H1 (cell line): ENCODE results near the gene KRTAP4-5. TPM values are rescaled to one million over a fixed set of nuclear protein-coding genes. Genes with fewer than 3 reads are reported as not detected.

Experiments used
- CTCF ChIA-PET: fragments of 300-600 bp; sonication (Branson Sonifier 250); formaldehyde crosslinking; loops from one replicate; lab custom pipeline; 2021; ENCODE audit not compliant: partially characterized antibody; lab: Charles Lee
- POLR2A ChIA-PET: fragments of 300-600 bp; sonication (Branson Sonifier 250); formaldehyde crosslinking; loops from one replicate; lab custom pipeline; 2021; ENCODE audit warnings: inconsistent platforms; ENCODE audit not compliant: partially characterized antibody; lab: Charles Lee
- DNase-seq, 2 experiments: peaks; one replicate each; pipeline versions ENCODE4 v3.0.0 to v3.0.0-alpha.2; 2010 to 2022; ENCODE audit warnings: low spot score in 2 of 2, low read depth in 1 of 2, mixed read lengths in 1 of 2
- FAIRE-seq: peaks from 2 replicates; lab custom pipeline; 2011; peaks lifted over from hg19 to GRCh38; lab: Jason Lieb, UNC
- H2AFZ ChIP-seq: 2 replicates; pipeline ENCODE4 v1.8.1; 2012; ENCODE audit warnings: low read length, inconsistent platforms
- H2AK5ac ChIP-seq: 2 replicates; pipeline ENCODE4 v1.6.1; 2013; ENCODE audit warnings: low read depth, low read length
- H2BK120ac ChIP-seq: replicated peaks from 2 replicates; pipeline ENCODE3; 2013; ENCODE audit warnings: low read depth, low read length, inconsistent platforms
- H2BK12ac ChIP-seq: 2 replicates; pipeline ENCODE4 v1.6.1; 2013; ENCODE audit warnings: low read depth, low read length
- H2BK15ac ChIP-seq: 2 replicates; pipeline ENCODE4 v1.6.1; 2013; ENCODE audit warnings: low read length
- H2BK20ac ChIP-seq: 2 replicates; pipeline ENCODE4 v1.6.1; 2013; ENCODE audit warnings: low read length
- H2BK5ac ChIP-seq: 2 replicates; pipeline ENCODE4 v1.6.1; 2013; ENCODE audit warnings: low read depth, low read length
- H3K14ac ChIP-seq: 2 replicates; pipeline ENCODE4 v1.6.1; 2013; ENCODE audit warnings: inconsistent platforms; ENCODE audit not compliant: insufficient read length
- H3K18ac ChIP-seq: 2 replicates; pipeline ENCODE4 v1.6.1; 2013; ENCODE audit warnings: low read length; ENCODE audit errors: extremely low read depth
- H3K23ac ChIP-seq: 2 replicates; pipeline ENCODE4 v1.6.1; 2013; ENCODE audit warnings: inconsistent platforms; ENCODE audit not compliant: insufficient read length
- H3K23me2 ChIP-seq: 2 replicates; pipeline ENCODE4 v1.6.1; 2013; ENCODE audit warnings: low read depth, low read length
- H3K27ac ChIP-seq: 2 replicates; pipeline ENCODE4 v1.6.1; 2011; ENCODE audit warnings: low read depth, low read length, inconsistent platforms
- H3K27me3 ChIP-seq, 4 experiments: replicated peaks in 1 of 4; 1 replicate in 1 of 4; 2 replicates in 3 of 4; pipeline versions ENCODE4 v1.6.1 to v1.8.1; 2011 to 2013; ENCODE audit warnings: low read length in 3 of 4, mild to moderate bottlenecking in 3 of 4, inconsistent platforms in 2 of 4, mixed read lengths in 2 of 4, moderate library complexity in 1 of 4; ENCODE audit not compliant: control insufficient read depth in 3 of 4, insufficient read depth in 3 of 4; ENCODE audit errors: extremely low read depth in 1 of 4
- H3K36me3 ChIP-seq, 4 experiments: 2 replicates each; pipeline versions ENCODE4 v1.6.1 to v1.8.1; 2011 to 2013; ENCODE audit warnings: mild to moderate bottlenecking in 4 of 4, low read length in 3 of 4, moderate library complexity in 2 of 4, control low read depth in 1 of 4, inconsistent platforms in 1 of 4; ENCODE audit not compliant: insufficient read depth in 4 of 4, control insufficient read depth in 2 of 4
- H3K4ac ChIP-seq: replicated peaks from 2 replicates; pipeline ENCODE3; 2013; ENCODE audit warnings: low read length, low read depth, mixed read lengths, inconsistent platforms; ENCODE audit not compliant: insufficient read length
- H3K4me1 ChIP-seq, 4 experiments: replicated peaks in 1 of 4; 1 replicate in 1 of 4; 2 replicates in 3 of 4; pipeline versions ENCODE4 v1.6.1 to v1.8.1; 2011 to 2013; ENCODE audit warnings: low read length in 3 of 4, inconsistent platforms in 2 of 4, mixed read lengths in 1 of 4; ENCODE audit not compliant: insufficient read depth in 4 of 4, control insufficient read depth in 3 of 4
- H3K4me2 ChIP-seq, 2 experiments: 2 replicates each; pipeline versions ENCODE4 v1.6.1 to v1.8.1; 2011 to 2013; ENCODE audit warnings: low read depth in 2 of 2, low read length in 2 of 2, control low read depth in 1 of 2, inconsistent platforms in 1 of 2, mild to moderate bottlenecking in 1 of 2; ENCODE audit not compliant: insufficient read depth in 1 of 2
- H3K4me3 ChIP-seq, 4 experiments: fragments of 200-600, 300-600 bp in 1 of 4; sonication (generic), shearing (Covaris generic), sonication (Bioruptor Twin) in 1 of 4; 2 replicates each; pipeline versions ENCODE4 v1.5.1 to v1.8.1; 2011 to 2016; ENCODE audit warnings: low read length in 4 of 4, low read depth in 3 of 4, control low read depth in 2 of 4, inconsistent platforms in 2 of 4, mild to moderate bottlenecking in 2 of 4, mixed read lengths in 1 of 4, moderate library complexity in 1 of 4; ENCODE audit not compliant: insufficient read depth in 2 of 4; ENCODE audit errors: extremely low read depth in 1 of 4
- H3K56ac ChIP-seq: replicated peaks from 2 replicates; pipeline ENCODE3; 2013; ENCODE audit warnings: low read depth, mild to moderate bottlenecking, mixed read lengths, low read length, inconsistent platforms; ENCODE audit not compliant: insufficient read length
- H3K79me1 ChIP-seq: 2 replicates; pipeline ENCODE4 v1.6.1; 2013; ENCODE audit warnings: low read depth, low read length, control low read depth
- H3K79me2 ChIP-seq, 2 experiments: 2 replicates each; pipeline versions ENCODE4 v1.6.1 to v1.8.1; 2012 to 2013; ENCODE audit warnings: low read length in 2 of 2, mild to moderate bottlenecking in 2 of 2, inconsistent platforms in 1 of 2; ENCODE audit not compliant: insufficient read depth in 2 of 2, control insufficient read depth in 1 of 2
- H3K9ac ChIP-seq, 4 experiments: replicated peaks in 1 of 4; 1 replicate in 1 of 4; 2 replicates in 3 of 4; pipeline versions ENCODE4 v1.6.1 to v1.8.1; 2011 to 2013; ENCODE audit warnings: low read depth in 3 of 4, low read length in 3 of 4, control low read depth in 2 of 4, mild to moderate bottlenecking in 2 of 4, moderate library complexity in 2 of 4, inconsistent platforms in 1 of 4; ENCODE audit errors: extremely low read depth in 1 of 4
- H3K9me3 ChIP-seq, 2 experiments: 2 replicates each; pipeline versions ENCODE4 v1.6.1 to v1.8.1; 2012 to 2013; ENCODE audit warnings: mild to moderate bottlenecking in 2 of 2, moderate library complexity in 2 of 2, control low read depth in 1 of 2, inconsistent platforms in 1 of 2, low read depth in 1 of 2, low read length in 1 of 2, mixed read lengths in 1 of 2; ENCODE audit not compliant: insufficient read depth in 2 of 2
- H4K20me1 ChIP-seq, 2 experiments: replicated peaks in 1 of 2; 2 replicates each; pipeline versions ENCODE3 to v1.8.1; 2011 to 2013; ENCODE audit warnings: inconsistent platforms in 2 of 2, low read length in 2 of 2, mild to moderate bottlenecking in 1 of 2; ENCODE audit not compliant: insufficient read depth in 2 of 2, control insufficient read depth in 1 of 2
- H4K5ac ChIP-seq: 2 replicates; pipeline ENCODE4 v1.6.1; 2013; ENCODE audit warnings: low read length, low read depth, mixed read lengths, inconsistent platforms; ENCODE audit not compliant: insufficient read length
- H4K8ac ChIP-seq: 2 replicates; pipeline ENCODE4 v1.8.0; 2013; ENCODE audit warnings: mild to moderate bottlenecking, moderate library complexity, low read length, inconsistent platforms; ENCODE audit not compliant: insufficient read depth; ENCODE audit errors: extremely low read depth
- H4K91ac ChIP-seq: replicated peaks from 2 replicates; pipeline ENCODE3; 2013; ENCODE audit warnings: low read length, mixed read lengths, inconsistent platforms; ENCODE audit not compliant: insufficient read length
- BCL11A ChIP-seq, 2 experiments: IDR thresholded peaks; one replicate each; pipeline ENCODE4 v1.6.1; 2011; ENCODE audit warnings: low read depth in 2 of 2, low read length in 2 of 2, mild to moderate bottlenecking in 2 of 2
- GABPA ChIP-seq: IDR thresholded peaks from 2 replicates; pipeline ENCODE4 v1.6.1; 2011; ENCODE audit warnings: mild to moderate bottlenecking, low read length, moderate library complexity, borderline replicate concordance; ENCODE audit not compliant: insufficient read depth
- JUND ChIP-seq: IDR thresholded peaks from 2 replicates; pipeline ENCODE4 v1.6.1; 2011; ENCODE audit warnings: mild to moderate bottlenecking, improper control_type of control experiment, low read length
- KDM4A ChIP-seq: IDR thresholded peaks from one replicate; pipeline ENCODE4 v1.7.1; 2012; ENCODE audit warnings: low read depth, mild to moderate bottlenecking, moderate library complexity, low read length, inconsistent platforms; ENCODE audit not compliant: severe bottlenecking
- KDM5A ChIP-seq: fragments of 200-600 bp; IDR thresholded peaks from 2 replicates; pipeline ENCODE4 v1.7.1; 2012; ENCODE audit warnings: mild to moderate bottlenecking, low read length, inconsistent platforms, mixed read lengths
- MAFK ChIP-seq: IDR thresholded peaks from 2 replicates; pipeline ENCODE4 v1.6.1; 2012; ENCODE audit warnings: low read depth, mild to moderate bottlenecking, improper control_type of control experiment, low read length
- RNF2 ChIP-seq: fragments of 200-900, 300-1000 bp; sonication (generic); IDR thresholded peaks from 2 replicates; pipeline ENCODE4 v1.7.1; 2016; ENCODE audit warnings: borderline replicate concordance, low read depth, mild to moderate bottlenecking, antibody characterized with exemption, low read length; ENCODE audit not compliant: poor library complexity, severe bottlenecking; ENCODE audit errors: missing control alignments
- RXRA ChIP-seq: IDR thresholded peaks from 2 replicates; pipeline ENCODE4 v1.6.1; 2011; ENCODE audit warnings: low read depth, mild to moderate bottlenecking, low read length, moderate library complexity; ENCODE audit not compliant: insufficient read depth
- SAP30 ChIP-seq: fragments of 300-600 bp; sonication (generic); IDR thresholded peaks from 2 replicates; pipeline ENCODE4 v1.7.1; 2012; ENCODE audit warnings: low read length, moderate library complexity, mild to moderate bottlenecking, inconsistent platforms; ENCODE audit not compliant: insufficient read depth, insufficient replicate concordance
- SRF ChIP-seq: IDR thresholded peaks from 2 replicates; pipeline ENCODE4 v1.6.1; 2011; ENCODE audit warnings: mild to moderate bottlenecking, low read depth, low read length, moderate library complexity
- TBP ChIP-seq: IDR thresholded peaks from 2 replicates; pipeline ENCODE4 v1.6.1; 2011; ENCODE audit warnings: low read depth, low read length, improper control_type of control experiment
- TCF12 ChIP-seq: IDR thresholded peaks from 2 replicates; pipeline ENCODE4 v1.6.1; 2011; ENCODE audit warnings: low read depth, mild to moderate bottlenecking, low read length
- ZNF274 ChIP-seq: IDR thresholded peaks from 2 replicates; pipeline ENCODE4 v1.7.0; 2012; ENCODE audit warnings: low read length, borderline replicate concordance; ENCODE audit errors: extremely low read depth
- WGBS, 2 experiments: shearing (Covaris generic) in 1 of 2; methylation state at CpG; one replicate each; pipeline versions ENCODE4 v1.1.6 to v1.1.7; 2013 to 2015; ENCODE audit warnings: low lambda C conversion rate in 2 of 2, mixed read lengths in 2 of 2, inconsistent platforms in 1 of 2, low coverage in 1 of 2, missing lambda C conversion rate in 1 of 2; ENCODE audit not compliant: insufficient replicate concordance in 2 of 2, insufficient coverage in 1 of 2, insufficient read length in 1 of 2; ENCODE audit errors: extremely low coverage in 1 of 2, missing lambda C conversion rate in 1 of 2; 5-methylcytosine and 5-hydroxymethylcytosine counted together
- polyA plus RNA-seq, 7 experiments: library from polyadenylated mRNA; depleted of rRNA in 3 of 7; stranded (reverse) in 5 of 7; unstranded in 2 of 7; fragments of >200 nt in 5 of 7; fragments of 200-250 nt in 2 of 7; gene quantifications; 1 replicate in 5 of 7; 2 replicates in 1 of 7; 4 replicates in 1 of 7; pipeline versions ENCODE4 v1.2.1 to v1.2.3, GENCODE V29; 2011 to 2013; ENCODE audit warnings: missing spikeins in 2 of 7, mixed read lengths in 2 of 7
- total RNA-seq: library from RNA; stranded (reverse); fragmentation: NEBNext Ultra II Directional; extraction: Animal tissue kit (Norgen Biotek cat#: 25700); gene quantifications from 2 replicates; pipeline ENCODE4 v1.2.1, GENCODE V29; 2021
- TF ChIP-seq, protein P1 (sequence below): IDR thresholded peaks from 2 replicates; pipeline ENCODE4 v1.6.1; 2011; ENCODE audit warnings: low read depth, mild to moderate bottlenecking, low read length; ENCODE audit not compliant: insufficient read depth

KRTAP4-5 gene
- total and polyA plus RNA-seq, 2 of the 8 experiments (the other 6 are each of a cell fraction or from before 2014, with no cell fraction given) = not detected

DNA sequence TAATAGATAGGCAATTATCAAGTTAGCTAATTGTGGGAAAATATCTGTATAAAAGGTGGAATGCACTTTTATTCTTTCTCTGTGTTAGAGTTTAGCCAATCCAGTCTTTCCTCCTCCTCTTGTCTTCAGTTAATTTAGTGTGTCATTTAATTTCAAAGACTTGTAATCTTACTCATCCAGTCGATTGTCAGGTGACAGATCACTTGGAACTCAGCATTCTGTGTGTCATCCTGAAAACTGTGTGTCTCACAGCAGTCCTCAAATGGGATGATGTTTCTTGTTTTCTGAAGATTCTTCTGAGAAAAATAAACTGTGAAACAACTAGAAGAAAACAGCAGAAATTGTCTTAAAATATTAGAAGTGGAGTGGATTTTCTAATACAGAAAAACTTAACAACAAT lies 35.4 kb upstream of the KRTAP4-5 start:
- no peak overlapping the region for H3K4me3 ChIP-seq
- H3K4me2 ChIP-seq = no peak overlapping the region
- H2BK15ac ChIP-seq = no peak overlapping the region
- no peak overlapping the region for H3K9ac ChIP-seq
- H2BK20ac ChIP-seq = no peak overlapping the region
- H4K20me1 ChIP-seq = no peaks in the 10 kb centered on the region
- H3K9me3 ChIP-seq = no peaks in the 10 kb centered on the region
- H3K14ac ChIP-seq = no peak overlapping the region
- H3K4ac ChIP-seq = no peak overlapping the region
- TF ChIP-seq KDM4A = no peak
- no peak for TF ChIP-seq JUND
- no peak for TF ChIP-seq TCF12
- no peak for TF ChIP-seq KDM5A
- TF ChIP-seq GABPA = no peak
- no peak for TF ChIP-seq RNF2
- TF ChIP-seq SAP30 = no peak
- TF ChIP-seq ZNF274 = no peak
- no peak for TF ChIP-seq MAFK
- TF ChIP-seq, protein P1, sequence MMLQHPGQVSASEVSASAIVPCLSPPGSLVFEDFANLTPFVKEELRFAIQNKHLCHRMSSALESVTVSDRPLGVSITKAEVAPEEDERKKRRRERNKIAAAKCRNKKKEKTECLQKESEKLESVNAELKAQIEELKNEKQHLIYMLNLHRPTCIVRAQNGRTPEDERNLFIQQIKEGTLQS = no peak
- no peak for TF ChIP-seq TBP
- TF ChIP-seq RXRA = no peak
- TF ChIP-seq SRF = no peak
- TF ChIP-seq BCL11A (IDR thresholded peaks at IDR 0.05; ENCODE audit: low read depth in 2 of 2, low read length in 2 of 2) = no peak
- H3K79me1 ChIP-seq = no peaks in the 10 kb centered on the region
- no peaks in the 10 kb centered on the region for H3K79me2 ChIP-seq
- H3K36me3 ChIP-seq = no peaks in the 10 kb centered on the region
- no peak for DNase-seq
- no peak overlapping the region for H3K23ac ChIP-seq
- WGBS, 2 experiments = 94% methylated on average over 1 of the region's 1 CpG; no CpG with 5 or more reads in 1 of the 2 experiments
- no peak overlapping the region for H3K18ac ChIP-seq
- no peak overlapping the region for H2BK5ac ChIP-seq
- H3K23me2 ChIP-seq = no peaks in the 10 kb centered on the region; the same call in 1 of the 2 replicates
- H4K91ac ChIP-seq = no peak overlapping the region
- no peaks in the 10 kb centered on the region for H3K27me3 ChIP-seq
- ChIA-PET CTCF (interaction anchor here (0.8 kb wide), 1 partner anchor 180 kb away, joined by 3 read pairs; no protein-coding TSS in a partner anchor), POLR2A (no interaction called here)
- H3K56ac ChIP-seq = no peak overlapping the region
- no peak overlapping the region for H3K27ac ChIP-seq
- no peak for FAIRE-seq
- H2BK12ac ChIP-seq = no peak overlapping the region
- H2AFZ ChIP-seq = no peak overlapping the region
- H2BK120ac ChIP-seq = no peak overlapping the region
- no peaks in the 10 kb centered on the region; a peak in 2 of 7 replicates for H3K4me1 ChIP-seq
- no peak overlapping the region for H2AK5ac ChIP-seq
- no peak overlapping the region for H4K5ac ChIP-seq
- no peak overlapping the region for H4K8ac ChIP-seq
